ENCODE results near the gene APOO. TPM values are rescaled to one million over a fixed set of nuclear protein-coding genes. Genes with fewer than 3 reads are reported as not detected.

The APOO gene
- 7.4 and 13.0 TPM in 2 replicates for total RNA-seq

DNA sequence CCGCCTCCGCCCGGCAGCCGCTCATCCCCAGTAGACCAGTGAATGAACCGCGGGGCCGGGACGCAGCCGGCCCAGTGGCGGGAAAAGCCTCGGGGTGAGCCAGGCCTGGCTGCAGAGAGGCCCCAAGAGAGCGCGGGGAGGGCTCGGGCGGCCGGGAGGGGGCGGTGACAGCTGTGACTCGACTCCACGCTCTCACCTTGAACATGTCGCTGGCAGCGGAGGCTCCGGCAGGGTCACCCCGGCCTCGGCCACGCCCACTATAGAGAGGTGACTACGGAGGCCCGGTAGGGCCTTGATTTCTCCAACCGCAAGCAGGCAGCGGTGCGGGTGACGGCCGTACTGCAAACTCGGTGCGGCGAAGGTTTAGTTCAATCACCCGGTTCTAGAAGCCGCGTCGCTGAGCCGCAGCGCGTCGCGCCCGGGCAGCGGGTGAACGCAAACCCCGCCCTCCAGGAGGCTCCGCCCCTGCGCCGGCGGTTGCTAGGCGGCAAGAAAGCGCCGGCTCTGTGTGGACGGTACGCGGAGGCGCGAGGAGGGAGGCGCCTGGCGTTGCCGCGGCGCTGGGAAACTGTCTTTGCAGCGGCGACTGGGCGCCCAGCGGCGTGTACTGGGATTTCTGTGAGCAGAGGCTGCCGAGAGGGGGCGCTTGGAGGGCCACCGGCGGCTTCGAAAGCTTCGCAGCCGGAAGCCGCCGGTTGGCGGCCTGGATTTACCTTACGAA, at the start of gene APOO, which contains the start of gene CXorf58:
Gene APOO (minus strand): TSS at position 441 of the 721 bp plus-strand sequence. CDS start 236 bp downstream, at position 205.
Gene CXorf58 (plus strand): TSS at position 509 of the 721 bp plus-strand sequence. CDS start 2,297 bp downstream, outside the sequence.
- DNase-seq (ENCODE audit: low read depth): peak; percentile 91
- TF ChIP-seq, protein P1, sequence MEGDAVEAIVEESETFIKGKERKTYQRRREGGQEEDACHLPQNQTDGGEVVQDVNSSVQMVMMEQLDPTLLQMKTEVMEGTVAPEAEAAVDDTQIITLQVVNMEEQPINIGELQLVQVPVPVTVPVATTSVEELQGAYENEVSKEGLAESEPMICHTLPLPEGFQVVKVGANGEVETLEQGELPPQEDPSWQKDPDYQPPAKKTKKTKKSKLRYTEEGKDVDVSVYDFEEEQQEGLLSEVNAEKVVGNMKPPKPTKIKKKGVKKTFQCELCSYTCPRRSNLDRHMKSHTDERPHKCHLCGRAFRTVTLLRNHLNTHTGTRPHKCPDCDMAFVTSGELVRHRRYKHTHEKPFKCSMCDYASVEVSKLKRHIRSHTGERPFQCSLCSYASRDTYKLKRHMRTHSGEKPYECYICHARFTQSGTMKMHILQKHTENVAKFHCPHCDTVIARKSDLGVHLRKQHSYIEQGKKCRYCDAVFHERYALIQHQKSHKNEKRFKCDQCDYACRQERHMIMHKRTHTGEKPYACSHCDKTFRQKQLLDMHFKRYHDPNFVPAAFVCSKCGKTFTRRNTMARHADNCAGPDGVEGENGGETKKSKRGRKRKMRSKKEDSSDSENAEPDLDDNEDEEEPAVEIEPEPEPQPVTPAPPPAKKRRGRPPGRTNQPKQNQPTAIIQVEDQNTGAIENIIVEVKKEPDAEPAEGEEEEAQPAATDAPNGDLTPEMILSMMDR (IDR thresholded peaks at IDR 0.05; ENCODE audit: insufficient read depth, low read depth, low read length): peak; percentile 71
- peak within 1 kb of the TSS; percentile 65 for H3K4me3 ChIP-seq (ENCODE audit: low read depth, low read length)

DNA sequence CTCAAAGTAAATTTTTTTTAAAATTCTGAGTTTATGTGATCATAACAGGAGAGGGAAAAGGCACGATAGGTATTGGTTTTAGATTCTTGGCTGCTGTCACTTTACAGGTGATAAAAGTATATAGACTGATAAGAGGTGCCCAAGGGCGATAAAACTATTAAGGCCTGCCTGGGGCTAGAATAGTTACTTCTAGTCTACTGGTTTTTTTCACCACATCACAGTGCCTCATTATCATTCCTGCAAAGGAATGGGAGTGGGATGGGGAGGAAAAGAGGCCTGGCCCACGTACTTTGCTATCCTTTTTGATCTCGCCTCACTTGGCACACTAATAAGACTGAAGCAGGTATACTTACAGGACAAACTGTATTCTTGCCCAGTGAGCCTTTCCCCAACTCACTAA, 46.7 kb upstream of the APOO start:
- no peak for DNase-seq (ENCODE audit: low read depth)
- TF ChIP-seq, protein P1 (IDR thresholded peaks at IDR 0.05; ENCODE audit: insufficient read depth, low read depth, low read length): no peak
- H3K4me3 ChIP-seq (ENCODE audit: low read depth, low read length): no peak overlapping the region

DNA sequence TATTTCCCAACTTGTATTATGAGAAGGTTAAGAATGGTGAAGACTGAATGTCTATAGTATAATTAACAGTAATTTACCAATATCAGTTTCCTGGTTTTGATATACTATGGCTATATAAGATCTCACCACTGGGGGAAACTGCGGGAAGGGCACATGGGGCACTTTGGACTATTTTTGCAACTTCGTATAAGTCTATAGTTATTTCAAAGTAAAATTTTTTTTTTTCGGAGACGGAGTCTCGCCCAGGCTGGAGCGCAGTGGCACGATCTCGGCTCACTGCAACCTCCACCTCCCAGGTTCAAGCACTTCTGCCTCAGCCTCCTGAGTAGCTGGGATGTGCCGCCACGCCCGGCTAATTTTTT, 46.2 kb upstream of the APOO start:
- TF ChIP-seq, protein P1 (IDR thresholded peaks at IDR 0.05; ENCODE audit: insufficient read depth, low read depth, low read length): no peak
- DNase-seq (ENCODE audit: low read depth): no peak
- no peak overlapping the region for H3K4me3 ChIP-seq (ENCODE audit: low read depth, low read length)

DNA sequence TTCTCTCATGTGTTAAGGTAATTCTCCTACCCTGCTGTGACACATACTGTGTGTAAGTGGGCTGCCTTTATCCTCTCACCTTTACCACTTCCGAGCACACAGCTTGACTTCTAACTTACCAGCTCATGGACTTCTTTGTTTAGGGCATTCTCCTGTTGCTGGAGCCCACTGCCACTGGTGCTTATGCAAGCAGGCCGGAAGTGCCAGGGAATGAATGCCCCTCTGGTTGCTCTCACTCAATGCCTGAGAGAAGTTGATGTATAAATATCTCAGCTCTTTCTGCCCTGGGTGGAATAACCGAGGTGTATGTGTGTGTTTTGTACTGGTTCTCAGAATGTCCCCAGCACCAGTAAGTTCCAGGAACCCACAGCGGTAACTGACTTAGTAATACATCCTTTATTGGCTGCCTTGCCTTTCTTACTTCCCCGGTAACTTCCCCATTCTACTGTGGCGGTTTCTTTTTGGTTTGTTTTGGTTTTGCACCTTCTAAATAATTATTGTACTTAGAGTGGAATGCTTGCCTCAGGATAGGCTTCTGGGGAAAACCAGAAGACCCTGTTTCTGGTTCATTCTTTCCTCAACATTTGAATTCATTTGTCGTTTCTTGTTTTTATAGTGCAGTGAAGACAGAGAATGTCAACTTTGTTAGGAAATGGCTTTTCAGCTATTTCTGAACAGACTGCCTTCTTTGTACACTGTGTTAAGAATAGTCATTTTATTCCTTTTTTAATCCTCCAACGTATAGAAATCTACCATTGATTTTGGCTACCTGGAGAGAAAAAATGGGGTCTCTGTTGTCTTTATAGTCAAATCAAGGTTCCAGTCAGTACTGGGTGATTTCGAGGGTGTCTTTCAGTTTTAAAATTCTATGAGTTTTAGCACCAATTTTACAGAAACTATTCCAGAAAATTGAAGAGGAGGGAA, 45.5 kb upstream of the APOO start:
- TF ChIP-seq, protein P1 (IDR thresholded peaks at IDR 0.05; ENCODE audit: insufficient read depth, low read depth, low read length): no peak
- DNase-seq (ENCODE audit: low read depth): no peak
- no peak overlapping the region for H3K4me3 ChIP-seq (ENCODE audit: low read depth, low read length)

DNA sequence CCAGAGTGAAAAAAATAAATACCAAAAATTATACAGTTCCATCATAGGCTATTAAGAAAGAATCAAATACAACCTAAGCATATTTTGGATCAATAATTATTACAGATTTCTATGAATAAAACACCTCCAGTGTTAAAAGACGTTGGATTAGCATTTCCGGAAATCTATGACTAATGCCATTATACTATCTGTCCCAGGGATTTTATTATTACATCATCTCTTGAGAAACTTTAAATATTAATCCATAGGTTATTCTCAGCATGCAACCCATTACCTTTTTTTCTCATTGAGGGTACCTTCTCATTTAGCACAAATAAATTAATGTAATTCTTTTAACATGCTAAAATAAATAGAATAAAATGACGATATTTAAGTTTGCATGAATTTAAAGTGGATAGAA, 44.7 kb upstream of the APOO start:
- TF ChIP-seq, protein P1 (IDR thresholded peaks at IDR 0.05; ENCODE audit: insufficient read depth, low read depth, low read length): no peak

DNA sequence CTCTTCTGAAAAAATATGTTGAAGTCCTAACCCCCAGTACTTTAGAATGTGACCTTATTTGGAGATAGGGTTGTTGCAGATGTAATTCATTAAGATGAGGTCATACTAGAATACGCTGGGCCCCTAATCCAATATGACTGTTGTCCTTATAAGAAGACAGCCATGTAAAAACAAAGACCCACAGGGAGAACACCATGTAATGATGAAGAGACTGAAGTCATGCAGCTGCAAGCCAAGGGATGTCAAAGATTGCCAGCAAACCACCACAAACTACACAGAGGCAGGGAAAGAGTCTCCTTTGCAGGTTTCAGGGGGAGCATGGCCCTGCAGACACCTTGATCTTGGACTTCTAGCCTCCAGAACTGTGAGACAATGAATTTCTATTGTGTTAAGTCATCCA, 37.5 kb upstream of the APOO start:
- DNase-seq (ENCODE audit: low read depth): no peak
- no peak overlapping the region for H3K4me3 ChIP-seq (ENCODE audit: low read depth, low read length)
- TF ChIP-seq, protein P1 (IDR thresholded peaks at IDR 0.05; ENCODE audit: insufficient read depth, low read depth, low read length): no peak

More for the DNA sequence above, 44.7 kb upstream of the APOO start:
- H3K4me3 ChIP-seq (ENCODE audit: low read depth, low read length): no peak overlapping the region
- no peak for DNase-seq (ENCODE audit: low read depth)
